Motor neuron (in vitro differentiated cells): ENCODE data around the gene YEATS2. TPM values are rescaled to one million over a fixed set of nuclear protein-coding genes. Genes with fewer than 3 reads are reported as not detected.
"Not testable (repeated sequence)": the region's sequence is repeated elsewhere in the genome, so short reads cannot be mapped to it uniquely, and the experiment has no call there.

Source experiments
- ATAC-seq, 8 experiments: fragments of 200-7000 bp; cut with Tn5 transposase; replicated peaks in 6 of 8; 2 replicates each; pipeline ENCODE4 v1.8.0; 2021; ENCODE audit warnings: mild to moderate bottlenecking in 8 of 8, moderate library complexity in 8 of 8
- H3K27ac ChIP-seq, 2 donors: fragments of 250-450 bp; sonication (Bioruptor Pico); 2 replicates each; pipeline ENCODE4 v1.9.0; 2021; ENCODE audit warnings: antibody characterized with exemption in 2 of 2, mild to moderate bottlenecking in 2 of 2, moderate library complexity in 1 of 2
- H3K4me1 ChIP-seq, 2 donors: fragments of 250-450 bp; sonication (Bioruptor Pico); replicated peaks in 1 of 2; 2 replicates each; pipeline ENCODE4 v1.6.1; 2021; ENCODE audit warnings: antibody characterized with exemption in 2 of 2, mild to moderate bottlenecking in 2 of 2, moderate library complexity in 1 of 2
- H3K4me3 ChIP-seq, 5 donors: fragments of 250-450 bp; sonication (Bioruptor Pico); 2 replicates each; pipeline ENCODE4 v1.9.0; 2021; ENCODE audit warnings: antibody characterized with exemption in 5 of 5, mild to moderate bottlenecking in 5 of 5, moderate library complexity in 4 of 5
- WGBS, 10 experiments: fragments of 450-650 bp; shearing (Covaris generic); methylation state at CpG; one replicate each; pipeline ENCODE4 v1.0.0; 2022; 5-methylcytosine and 5-hydroxymethylcytosine counted together
- in situ Hi-C, 9 experiments: fragments of 400-800 bp; cut with MboI; loops; one replicate each; pipeline ENCODE4 v1.15.0; 2021; ENCODE audit warnings: low sequenced_read_pairs in 9 of 9, low pct_unique_long_range_greater_than_20kb in 2 of 9; ENCODE audit not compliant: unreplicated experiment in 9 of 9
- total RNA-seq, 8 experiments: library from RNA; unstranded; fragments of 300-600 nt; gene quantifications; 2 replicates each; pipeline versions ENCODE4 v1.2.3 to v1.2.4, GENCODE V29; 2022

The YEATS2 gene
- total RNA-seq, 8 experiments from 2014 or later: 33.9 to 98.9 (median 44.2) TPM

DNA sequence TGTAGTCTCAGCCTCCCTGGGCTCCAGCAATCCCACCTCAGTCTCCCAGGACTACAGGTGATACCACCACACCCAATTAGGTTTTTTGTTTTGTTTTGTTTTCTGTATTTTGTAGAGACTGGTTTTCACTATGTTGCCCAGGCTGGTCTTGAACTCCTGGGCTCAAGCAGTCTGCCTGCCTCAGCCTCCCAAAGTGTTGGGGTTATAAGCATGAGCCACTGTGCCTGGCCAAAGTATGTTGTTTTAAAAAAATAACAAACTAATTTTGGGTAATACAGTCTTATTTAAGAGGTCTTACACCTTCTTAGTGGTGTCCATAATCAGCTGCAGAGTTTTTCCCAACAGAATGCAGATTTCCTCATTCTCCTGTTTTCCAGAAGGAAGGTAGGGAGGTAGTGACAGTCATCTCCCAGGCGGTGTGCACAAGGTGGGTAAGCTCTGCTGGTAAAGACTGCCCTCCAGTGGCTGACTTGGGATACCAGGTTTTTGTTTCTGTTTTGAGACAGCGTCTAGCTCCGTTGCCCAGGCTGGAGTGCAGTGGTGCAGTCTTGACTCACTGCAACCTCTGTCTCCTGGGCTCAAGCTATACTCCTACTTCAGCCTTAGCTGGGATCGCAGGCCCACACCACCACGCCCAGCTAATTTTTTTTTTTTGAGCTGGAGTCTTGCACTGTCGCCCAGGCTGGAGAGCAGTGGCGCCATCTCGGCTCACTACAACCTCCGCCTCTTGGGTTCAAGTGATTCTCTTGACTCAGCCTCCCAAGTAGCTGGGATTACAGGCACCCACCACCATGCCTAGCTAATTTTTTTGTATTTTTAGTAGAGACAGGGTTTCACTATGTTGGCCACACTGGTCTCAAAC lies 69.4 kb downstream of the YEATS2 start:
- Histone ChIP-seq H3K27ac (no peak overlapping the region), H3K4me1 (no peaks in the 10 kb centered on the region), H3K4me3 (no peak overlapping the region)
- peak; percentile 61 to 97 (median 75) for ATAC-seq
- in situ Hi-C loops: loop anchor here in 4 of 9 experiments (25.0 kb wide), 2 partner anchors 280 to 305 kb away; no protein-coding TSS in a partner anchor
- 40 to 90% (median 87%) methylated on average over 1 to 4 of the region's 9 CpGs; no CpG with 5 or more reads in 5 of the 10 experiments for WGBS, 10 experiments

DNA sequence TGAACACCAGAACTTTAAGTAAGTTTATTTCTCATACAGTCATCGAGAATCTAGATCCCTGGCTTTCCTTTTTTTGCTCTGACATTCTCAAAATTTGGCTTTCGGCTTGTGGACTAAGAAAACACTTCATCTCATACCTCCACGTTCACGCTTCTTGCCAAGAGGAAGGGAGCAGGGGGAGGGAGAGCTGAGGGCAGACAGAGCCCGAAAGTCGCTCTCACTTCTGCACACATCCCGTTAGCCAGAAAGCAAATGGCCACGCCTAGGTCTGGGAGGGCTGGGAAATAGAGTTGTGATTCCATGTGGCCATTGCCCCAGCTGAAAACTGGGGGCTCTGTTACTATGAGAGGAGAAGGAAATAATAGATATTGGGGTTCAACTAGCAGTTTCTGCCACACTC lies 70.5 kb downstream of the YEATS2 start:
- Histone ChIP-seq H3K4me3 (no peak overlapping the region), H3K4me1 (no peaks in the 10 kb centered on the region), H3K27ac (no peak overlapping the region)
- in situ Hi-C loops: loop anchor here in 4 of 9 experiments (25.0 kb wide), 2 partner anchors 281 to 306 kb away; no protein-coding TSS in a partner anchor
- 83 to 100% (median 94%) methylated on average over 2 to 8 of the region's 8 CpGs; no CpG with 5 or more reads in 2 of the 10 experiments for WGBS, 10 experiments
- ATAC-seq: no peak

- Histone ChIP-seq H3K4me1 (no peaks in the 10 kb centered on the region), H3K4me3 (no peak overlapping the region), H3K27ac (no peak overlapping the region)
- in situ Hi-C loops: loop anchor here in 4 of 9 experiments (25.0 kb wide), 2 partner anchors 282 to 307 kb away; no protein-coding TSS in a partner anchor
- WGBS, 10 experiments: 93 to 100% (median 97%) methylated on average over 2 to 9 of the region's 9 CpGs; no CpG with 5 or more reads in 1 of the 10 experiments
- no peak for ATAC-seq
These were observed 71.9 kb downstream of the YEATS2 start for GRCh38 chr3:183769453-183769852.

DNA sequence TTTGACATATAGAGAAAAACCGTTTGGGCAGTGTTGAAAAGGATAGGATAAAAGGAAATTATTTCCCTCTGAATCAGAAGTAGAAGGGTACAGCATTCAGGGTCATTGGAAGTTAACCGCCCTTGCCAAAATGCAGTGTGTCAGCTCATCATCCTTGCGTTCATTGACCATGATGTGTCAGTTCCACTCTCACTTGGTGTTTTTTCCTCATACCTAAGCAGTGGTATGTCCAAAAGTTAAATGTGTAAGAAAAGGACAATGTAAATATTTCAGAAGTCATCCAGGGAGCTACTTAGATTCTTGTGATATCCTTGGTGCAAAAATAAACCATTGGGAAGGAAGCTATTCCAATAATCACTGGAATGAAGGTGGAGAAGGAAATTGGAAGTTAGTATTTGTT lies 77.0 kb downstream of the YEATS2 start:
- WGBS, 10 experiments: 52 to 100% (median 83%) methylated on average over 1 to 3 of the region's 3 CpGs; no CpG with 5 or more reads in 2 of the 10 experiments
- no peak overlapping the region for H3K4me3 ChIP-seq
- no peak overlapping the region for H3K27ac ChIP-seq
- H3K4me1 ChIP-seq: no peaks in the 10 kb centered on the region
- in situ Hi-C loops: loop anchor here in 4 of 9 experiments (25.0 kb wide), 2 partner anchors 287 to 312 kb away; no protein-coding TSS in a partner anchor
- ATAC-seq: no peak

DNA sequence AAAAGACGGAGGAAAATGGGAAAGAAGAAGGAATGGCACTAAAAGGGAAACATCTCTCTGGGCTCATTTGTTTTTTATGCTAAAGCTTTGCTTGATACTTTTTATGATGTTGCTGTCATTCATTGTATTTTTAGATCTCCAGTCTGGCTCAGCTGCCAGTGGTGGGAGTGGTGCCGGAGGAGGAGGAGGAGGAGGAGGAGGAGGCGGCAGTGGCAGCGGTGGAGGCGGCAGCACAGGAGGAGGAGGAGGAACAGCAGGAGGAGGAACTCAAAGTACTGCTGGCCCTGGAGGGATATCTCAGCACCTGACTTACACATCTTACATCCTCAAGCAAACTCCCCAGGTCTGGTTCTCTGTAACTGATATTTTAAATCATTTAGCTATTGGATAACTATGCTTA lies 78.2 kb downstream of the YEATS2 start:
- in situ Hi-C loops: no loop called here
- Histone ChIP-seq H3K4me1 (no peaks in the 10 kb centered on the region), H3K27ac (no peak overlapping the region), H3K4me3 (no peak overlapping the region)
- ATAC-seq: peak in 3 of 8 experiments; percentile 26 to 31 (median 31)
- 100% methylated on average over 1 of the region's 5 CpGs; no CpG with 5 or more reads in 8 of the 10 experiments for WGBS, 10 experiments

DNA sequence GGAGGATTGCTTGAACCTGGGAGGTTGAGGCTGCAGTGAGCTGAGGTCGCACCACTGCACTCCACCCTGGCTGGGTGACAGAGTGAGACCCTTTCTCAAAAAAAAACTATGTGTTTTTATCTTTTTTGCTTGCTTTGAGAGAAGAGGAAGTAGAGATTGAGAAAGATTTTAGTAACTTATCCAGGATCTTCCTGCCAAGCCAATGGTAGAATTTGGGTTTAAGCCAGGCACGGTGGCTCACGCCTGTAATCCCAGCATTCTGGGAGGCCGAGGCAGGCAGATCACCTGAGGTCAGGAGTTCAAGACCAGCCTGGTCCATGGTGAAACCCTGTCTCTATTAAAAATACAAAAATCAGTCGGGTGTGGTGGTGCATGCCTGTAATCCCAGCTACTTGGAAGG lies 78.9 kb downstream of the YEATS2 start:
- H3K27ac ChIP-seq, ATAC-seq, in situ Hi-C loops, H3K4me1 ChIP-seq, H3K4me3 ChIP-seq: not testable (repeated sequence)
- WGBS, 10 experiments: 80 to 90% methylated on average over 1 to 3 of the region's 5 CpGs; no CpG with 5 or more reads in 8 of the 10 experiments

DNA sequence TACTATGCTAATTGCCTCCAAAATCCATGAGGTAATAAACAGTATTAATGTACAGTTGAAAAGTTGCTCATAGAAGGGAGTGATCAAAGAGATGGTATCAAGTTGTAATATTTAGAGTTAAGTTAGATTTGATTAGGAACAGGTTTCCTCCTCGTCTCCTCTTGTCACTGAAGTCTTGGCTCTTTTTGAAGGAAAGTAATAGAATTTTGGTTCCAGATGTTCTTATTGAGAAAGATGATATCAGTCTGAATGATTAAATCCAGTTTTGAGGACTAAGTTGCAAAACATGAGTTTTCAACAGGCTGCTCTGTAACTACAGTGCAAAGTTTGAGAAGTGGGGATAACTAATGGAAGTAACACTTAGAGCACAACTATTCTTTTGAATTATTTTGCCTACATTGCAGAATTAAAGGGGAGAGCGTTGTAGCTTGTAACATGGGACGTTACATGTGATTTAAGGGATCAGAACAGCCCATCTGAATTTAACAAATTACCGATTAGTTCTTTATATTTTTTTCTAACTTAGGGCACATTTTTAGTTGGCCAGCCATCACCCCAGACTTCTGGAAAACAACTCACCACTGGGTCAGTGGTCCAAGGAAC lies 79.5 kb downstream of the YEATS2 start:
- 20 to 100% (median 94%) methylated on average over 1 to 4 of the region's 4 CpGs; no CpG with 5 or more reads in 1 of the 10 experiments for WGBS, 10 experiments
- H3K4me3 ChIP-seq: no peak overlapping the region
- in situ Hi-C loops: no loop called here
- H3K27ac ChIP-seq: no peak overlapping the region
- no peaks in the 10 kb centered on the region for H3K4me1 ChIP-seq
- ATAC-seq: no peak

- Histone ChIP-seq H3K4me1 (no peaks in the 10 kb centered on the region), H3K4me3 (no peak overlapping the region), H3K27ac (no peak overlapping the region)
- ATAC-seq: no peak
- in situ Hi-C loops: no loop called here
- WGBS, 10 experiments: 92 to 100% (median 100%) methylated on average over 2 to 14 of the region's 14 CpGs
These were observed 82.4 kb downstream of the YEATS2 start for GRCh38 chr3:183779896-183780465.

DNA sequence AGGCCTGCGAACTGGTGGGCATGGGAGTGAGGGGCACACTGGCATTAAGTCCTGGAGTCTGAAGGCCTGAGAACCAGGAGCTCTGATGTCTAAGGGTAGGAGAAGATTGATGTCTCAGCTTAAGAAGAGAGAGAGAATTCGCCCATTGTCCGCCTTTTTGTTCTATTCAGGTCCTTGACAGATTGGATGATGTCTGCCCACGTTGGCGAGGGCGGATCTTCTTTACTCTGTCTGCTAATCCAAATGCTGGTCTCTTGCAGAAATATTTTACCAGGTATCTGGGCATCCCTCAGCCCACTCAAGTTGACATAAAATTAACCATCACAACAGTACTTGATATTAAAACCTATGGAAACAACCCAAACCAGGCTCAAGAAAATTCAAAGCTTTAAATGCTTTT lies 83.6 kb downstream of the YEATS2 start:
- Histone ChIP-seq H3K27ac (no peak overlapping the region), H3K4me3 (no peak overlapping the region), H3K4me1 (no peaks in the 10 kb centered on the region)
- in situ Hi-C loops: no loop called here
- ATAC-seq: no peak
- 83 to 97% (median 87%) methylated on average over 3 to 6 of the region's 6 CpGs; no CpG with 5 or more reads in 3 of the 10 experiments for WGBS, 10 experiments

DNA sequence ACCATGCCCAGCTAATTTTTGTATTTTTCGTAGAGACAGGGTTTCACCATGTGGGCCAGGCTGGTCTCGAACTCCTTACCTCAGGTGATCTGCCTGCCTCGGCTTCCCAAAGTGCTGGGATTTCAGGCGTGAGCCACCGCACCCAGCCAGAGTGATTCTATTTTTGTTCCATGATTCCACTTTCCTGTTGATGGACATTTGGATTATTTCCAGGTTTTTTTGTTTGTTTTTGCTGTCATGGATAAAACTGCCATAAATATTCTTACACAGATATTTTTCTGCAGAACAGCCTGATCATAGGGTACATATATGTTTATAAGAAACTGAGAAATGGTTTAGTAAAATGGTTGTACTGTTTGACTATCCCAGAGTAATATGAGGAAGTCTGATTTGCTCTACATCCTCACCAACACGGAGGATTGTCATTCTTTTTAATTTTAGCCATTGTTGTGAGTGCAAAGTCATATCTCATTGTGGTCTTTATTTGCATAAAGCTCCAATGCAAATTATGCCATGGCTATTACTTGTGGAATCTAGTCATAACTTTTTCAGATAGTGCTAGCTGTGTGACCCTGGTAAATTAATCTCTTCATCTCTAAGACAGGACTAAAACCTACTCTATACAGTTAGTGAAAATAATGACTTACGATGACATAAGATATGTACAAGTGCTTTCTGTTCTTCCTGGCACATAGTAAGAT lies 85.1 kb downstream of the YEATS2 start:
- no peak overlapping the region for H3K4me3 ChIP-seq
- no peak overlapping the region for H3K27ac ChIP-seq
- in situ Hi-C loops: no loop called here
- H3K4me1 ChIP-seq: no peaks in the 10 kb centered on the region
- peak in 3 of 8 experiments; percentile 37 to 56 (median 55) for ATAC-seq
- 60 to 100% (median 87%) methylated on average over 1 to 7 of the region's 7 CpGs; no CpG with 5 or more reads in 2 of the 10 experiments for WGBS, 10 experiments

DNA sequence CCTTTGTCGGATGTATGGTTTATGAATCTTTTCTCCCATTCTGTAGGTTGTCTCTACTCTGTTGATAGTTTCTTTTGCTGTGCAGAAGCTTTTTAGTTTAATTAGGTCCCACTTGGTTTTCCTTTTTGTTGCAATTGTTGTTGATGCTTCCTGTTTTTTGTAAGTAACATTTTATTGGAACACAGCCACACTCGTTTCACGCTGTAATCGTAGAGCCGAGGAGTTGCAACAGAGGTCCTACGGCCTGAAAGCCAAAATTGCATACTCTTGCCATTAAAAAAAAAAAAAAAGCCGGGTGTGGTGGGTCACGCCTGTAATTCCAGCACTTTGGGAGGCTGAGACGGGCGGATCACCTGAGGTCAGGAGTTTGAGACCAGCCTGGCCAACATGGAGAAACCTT lies 86.9 kb downstream of the YEATS2 start:
- H3K27ac ChIP-seq, H3K4me1 ChIP-seq, H3K4me3 ChIP-seq, ATAC-seq, in situ Hi-C loops: not testable (repeated sequence)
- 71 to 100% (median 95%) methylated on average over 1 to 9 of the region's 10 CpGs for WGBS, 10 experiments

GRCh38 chr3:183789826-183790225 lies 92.2 kb downstream of the YEATS2 start:
- Histone ChIP-seq H3K4me1 (no peaks in the 10 kb centered on the region), H3K4me3 (no peak overlapping the region), H3K27ac (no peak overlapping the region)
- ATAC-seq: no peak
- in situ Hi-C loops: no loop called here
- 90 to 100% (median 100%) methylated on average over 1 to 4 of the region's 4 CpGs; no CpG with 5 or more reads in 2 of the 10 experiments for WGBS, 10 experiments
